GM10248 (cell line): Measurements from ENCODE around the gene ARHGAP24.

Experiments
- CTCF ChIA-PET: fragments of 300-600 bp; sonication (Branson Sonifier 250); formaldehyde crosslinking; extraction: SDS; loops from one replicate; lab custom pipeline; 2021; ENCODE audit warnings: antibody characterized with exemption; lab: Yijun Ruan, JAX
- POLR2A ChIA-PET: fragments of 350-650 bp; sonication (Branson Sonifier 250); formaldehyde crosslinking; extraction: SDS; loops from one replicate; lab custom pipeline; 2020; ENCODE audit warnings: antibody characterized with exemption; lab: Yijun Ruan, JAX
- DNase-seq: peaks from one replicate; pipeline ENCODE4 v3.0.0; 2012; ENCODE audit errors: extremely low spot score
- CTCF ChIP-seq: IDR thresholded peaks from 2 replicates; pipeline ENCODE4 v1.5.1; 2012; ENCODE audit warnings: mild to moderate bottlenecking, low read depth; ENCODE audit errors: extremely low read depth, missing control alignments, control extremely low read depth

Gene ARHGAP24

GRCh38 chr4:86032476-86033022 lies 557.6 kb downstream of the ARHGAP24 start:
- no peak for TF ChIP-seq CTCF
- DNase-seq = no peak
- ChIA-PET CTCF (interaction anchor here (1.0 to 2.7 kb wide), 5 partner anchors 8 to 884 kb away, joined by 3 to 6 read pairs (median 3); no protein-coding TSS in a partner anchor), POLR2A (no interaction called here)

- POLR2A ChIA-PET = no interaction called here
- no peak for TF ChIP-seq CTCF
- DNase-seq = no peak
- CTCF ChIA-PET = interaction anchor here (1.0 to 2.7 kb wide), 5 partner anchors 9 to 885 kb away, joined by 3 to 6 read pairs (median 3); no protein-coding TSS in a partner anchor
Observed at GRCh38 chr4:86033171-86033570, 558.2 kb downstream of the ARHGAP24 start.

- TF ChIP-seq CTCF = no peak
- CTCF ChIA-PET = interaction anchor here (2.9 kb wide), 1 partner anchor 11 kb away, joined by 12 read pairs; no protein-coding TSS in a partner anchor
- POLR2A ChIA-PET = interaction anchor here (0.7 kb wide), 1 partner anchor 20 kb away, joined by 8 read pairs; no protein-coding TSS in a partner anchor
- DNase-seq = no peak
Observed at GRCh38 chr4:86034616-86035015, 559.7 kb downstream of the ARHGAP24 start.

GRCh38 chr4:86035688-86036087 lies 560.7 kb downstream of the ARHGAP24 start:
- CTCF ChIA-PET = interaction anchor here (1.1 to 2.9 kb wide), 2 partner anchors 10 to 15 kb away, joined by 3 to 12 read pairs; no protein-coding TSS in a partner anchor
- TF ChIP-seq CTCF = no peak
- POLR2A ChIA-PET = no interaction called here
- no peak for DNase-seq

- no peak for TF ChIP-seq CTCF
- CTCF ChIA-PET = interaction anchor here (1.1 to 2.9 kb wide), 2 partner anchors 9 to 14 kb away, joined by 3 to 12 read pairs; no protein-coding TSS in a partner anchor
- POLR2A ChIA-PET = no interaction called here
- DNase-seq = no peak
Observed at GRCh38 chr4:86036736-86037135, 561.8 kb downstream of the ARHGAP24 start.

GRCh38 chr4:86038037-86038436 lies 563.1 kb downstream of the ARHGAP24 start:
- no peak for TF ChIP-seq CTCF
- POLR2A ChIA-PET = no interaction called here
- CTCF ChIA-PET = no interaction called here
- DNase-seq = no peak
